BE2C (cell line): ENCODE data around the gene PPP2R2D.

ENCODE experiments used
- DNase-seq: peaks from one replicate; pipeline ENCODE4 v3.0.0-alpha.2; 2020
- H3K27me3 ChIP-seq: fragments of 250-450 bp; sonication (Bioruptor Pico); 2 replicates; pipeline ENCODE4 v1.5.1; 2020; ENCODE audit warnings: mild to moderate bottlenecking
- H3K36me3 ChIP-seq: fragments of 250-450 bp; sonication (Bioruptor Pico); 2 replicates; pipeline ENCODE4 v1.5.1; 2020; ENCODE audit warnings: mild to moderate bottlenecking
- H3K4me1 ChIP-seq: fragments of 250-450 bp; sonication (Bioruptor Pico); 2 replicates; pipeline ENCODE4 v1.5.1; 2020
- H3K4me3 ChIP-seq: 2 replicates; pipeline ENCODE4 v1.5.1; 2011; ENCODE audit warnings: low read depth, low read length
- H3K9me3 ChIP-seq: fragments of 250-450 bp; sonication (Bioruptor Pico); 2 replicates; pipeline ENCODE4 v1.5.1; 2020
- CTCF ChIP-seq: IDR thresholded peaks from 2 replicates; pipeline ENCODE4 v1.5.1; 2012; ENCODE audit warnings: mild to moderate bottlenecking, low read depth, low read length

PPP2R2D gene

GRCh38 chr10:131858583-131859340, 42.0 kb upstream of the PPP2R2D start:
- peak; percentile 2 for DNase-seq
- Histone ChIP-seq H3K4me3 (no peak overlapping the region), H3K9me3 (no peaks in the 10 kb centered on the region), H3K4me1 (no peaks in the 10 kb centered on the region), H3K36me3 (no peaks in the 10 kb centered on the region), H3K27me3 (no peaks in the 10 kb centered on the region)
- no peak for TF ChIP-seq CTCF

GRCh38 chr10:131859341-131860020, 41.3 kb upstream of the PPP2R2D start:
- Histone ChIP-seq H3K4me1 (no peaks in the 10 kb centered on the region), H3K9me3 (no peaks in the 10 kb centered on the region), H3K4me3 (no peak overlapping the region), H3K36me3 (no peaks in the 10 kb centered on the region), H3K27me3 (no peaks in the 10 kb centered on the region)
- peak; percentile 1 for DNase-seq
- no peak for TF ChIP-seq CTCF

- Histone ChIP-seq H3K9me3 (no peaks in the 10 kb centered on the region), H3K4me1 (no peaks in the 10 kb centered on the region), H3K27me3 (no peaks in the 10 kb centered on the region), H3K4me3 (no peak overlapping the region), H3K36me3 (no peaks in the 10 kb centered on the region)
- TF ChIP-seq CTCF = no peak
- no peak for DNase-seq
Measured at GRCh38 chr10:131860311-131860710, 40.5 kb upstream of the PPP2R2D start.

GRCh38 chr10:131860806-131861440, 39.9 kb upstream of the PPP2R2D start:
- TF ChIP-seq CTCF = no peak
- H3K9me3 ChIP-seq = no peaks in the 10 kb centered on the region
- no peak overlapping the region for H3K4me3 ChIP-seq
- no peaks in the 10 kb centered on the region for H3K36me3 ChIP-seq
- DNase-seq = no peak
- H3K4me1 ChIP-seq = no peaks in the 10 kb centered on the region
- no peaks in the 10 kb centered on the region for H3K27me3 ChIP-seq

- H3K9me3 ChIP-seq = no peaks in the 10 kb centered on the region
- no peak overlapping the region for H3K4me3 ChIP-seq
- H3K27me3 ChIP-seq = no peaks in the 10 kb centered on the region
Measured at GRCh38 chr10:131862548-131862947, 38.3 kb upstream of the PPP2R2D start.

More at GRCh38 chr10:131862548-131862947, 38.3 kb upstream of the PPP2R2D start:
- H3K4me1 ChIP-seq = no peaks in the 10 kb centered on the region
- no peaks in the 10 kb centered on the region for H3K36me3 ChIP-seq
- TF ChIP-seq CTCF = no peak
- DNase-seq = peak; percentile 0
